OCI-LY7 (cell line): ENCODE data around the gene CNDP1. TPM values are rescaled to one million over a fixed set of nuclear protein-coding genes. Genes with fewer than 3 reads are reported as not detected.

Source experiments
- BruUV-seq: library from RNA; stranded (reverse); fragments of 400-500 nt; replicated peaks from 2 replicates; lab custom pipeline; 2021; lab: Mats Ljungman, UMichigan
- CTCF ChIA-PET: fragments of 300-600 bp; sonication (Branson Sonifier 250); formaldehyde crosslinking; loops from one replicate; lab custom pipeline; 2022; ENCODE audit warnings: antibody characterized with exemption; ENCODE audit not compliant: unreplicated experiment; lab: Charles Lee
- POLR2A ChIA-PET: fragments of 300-600 bp; sonication (Branson Sonifier 250); formaldehyde crosslinking; loops from one replicate; lab custom pipeline; 2022; ENCODE audit warnings: antibody characterized with exemption; lab: Charles Lee
- DNase-seq: peaks from one replicate; pipeline ENCODE4 v3.0.0-alpha.2; 2015; ENCODE audit warnings: low spot score
- H2AFZ ChIP-seq: fragments of 200-600 bp; sonication (generic), shearing (Covaris generic); 2 replicates; pipeline ENCODE4 v1.6.1; 2014; ENCODE audit warnings: mild to moderate bottlenecking, antibody characterized with exemption, low read length, moderate library complexity
- H3K27ac ChIP-seq: fragments of 200-600 bp; sonication (generic); 2 replicates; pipeline ENCODE4 v1.5.1; 2014; ENCODE audit warnings: mixed run types, low read depth, mild to moderate bottlenecking, moderate library complexity, low read length, inconsistent platforms; ENCODE audit not compliant: poor library complexity, severe bottlenecking
- H3K36me3 ChIP-seq: fragments of 200-600 bp; sonication (generic); 2 replicates; pipeline ENCODE4 v1.6.1; 2014; ENCODE audit warnings: mild to moderate bottlenecking, antibody characterized with exemption, low read length, moderate library complexity, mixed read lengths; ENCODE audit not compliant: insufficient read depth
- H3K4me1 ChIP-seq: fragments of 200-600 bp; sonication (generic); 2 replicates; pipeline ENCODE4 v1.5.1; 2014; ENCODE audit warnings: mild to moderate bottlenecking, low read length; ENCODE audit not compliant: insufficient read depth, poor library complexity, severe bottlenecking
- H3K4me2 ChIP-seq: fragments of 200-600 bp; sonication (generic); 2 replicates; pipeline ENCODE4 v1.6.1; 2014; ENCODE audit warnings: mild to moderate bottlenecking, low read length
- H3K4me3 ChIP-seq: fragments of 200-600 bp; sonication (generic); 2 replicates; pipeline ENCODE4 v1.5.1; 2014; ENCODE audit warnings: mild to moderate bottlenecking, low read depth, low read length; ENCODE audit not compliant: poor library complexity, severe bottlenecking
- H3K79me2 ChIP-seq: fragments of 200-600 bp; sonication (generic); 2 replicates; pipeline ENCODE4 v1.6.1; 2016; ENCODE audit warnings: low read depth, mild to moderate bottlenecking, low read length, moderate library complexity, mixed read lengths; ENCODE audit not compliant: insufficient read depth
- H3K9me2 ChIP-seq: fragments of 200-600 bp; sonication (generic); 2 replicates; pipeline ENCODE4 v1.6.1; 2016; ENCODE audit warnings: mild to moderate bottlenecking, low read length, mixed read lengths; ENCODE audit not compliant: insufficient read depth
- H3K9me3 ChIP-seq: fragments of 200-600 bp; sonication (generic); 2 replicates; pipeline ENCODE4 v1.6.1; 2014; ENCODE audit warnings: mild to moderate bottlenecking, mixed run types, low read length, mixed read lengths
- H4K20me1 ChIP-seq: fragments of 200-600 bp; sonication (generic); 2 replicates; pipeline ENCODE4 v1.6.1; 2014; ENCODE audit warnings: mild to moderate bottlenecking, antibody characterized with exemption, low read length, moderate library complexity, mixed read lengths; ENCODE audit not compliant: insufficient read depth
- CTCF ChIP-seq: fragments of 200-600 bp; sonication (generic); conservative IDR thresholded peaks from 2 replicates; pipeline ENCODE4 v1.5.1; 2014; ENCODE audit warnings: mild to moderate bottlenecking, antibody characterized with exemption, low read length, moderate library complexity, mixed read lengths
- EZH2phosphoT487 ChIP-seq: fragments of 200-600 bp; sonication (generic); IDR thresholded peaks from 2 replicates; pipeline ENCODE4 v1.6.1; 2018; ENCODE audit warnings: low read depth, borderline replicate concordance, mild to moderate bottlenecking, mixed run types, antibody characterized with exemption, low read length, moderate library complexity, mixed read lengths
- intact Hi-C: fragments of 100-400 bp; cut with micrococcal nuclease; formaldehyde crosslinking; loops from one replicate; pipeline ENCODE4 v1.10.0; 2022; ENCODE audit not compliant: unreplicated experiment
- total RNA-seq, 2 experiments: library from RNA; depleted of rRNA in 1 of 2; stranded (reverse); fragments of >200 nt in 1 of 2; shearing (Covaris generic) in 1 of 2; gene quantifications; 2 replicates each; pipeline ENCODE4 v1.2.3, GENCODE V29; 2014 to 2022

The CNDP1 gene
- total RNA-seq, 2 experiments from 2014 or later, result not detected

GRCh38 chr18:74517236-74517630, 17.1 kb upstream of the CNDP1 start:
- Histone ChIP-seq H3K79me2 (no peaks in the 10 kb centered on the region), H3K9me3 (no peaks in the 10 kb centered on the region), H2AFZ (no peak overlapping the region), H3K27ac (no peak overlapping the region), H4K20me1 (no peaks in the 10 kb centered on the region), H3K4me1 (no peaks in the 10 kb centered on the region), H3K36me3 (peaks cover 37% of the 10 kb centered on the region), H3K4me3 (no peak overlapping the region), H3K9me2 (no peaks in the 10 kb centered on the region), H3K4me2 (no peak overlapping the region)
- POLR2A ChIA-PET, result no interaction called here
- TF ChIP-seq CTCF, result no peak
- TF ChIP-seq EZH2phosphoT487, result no peak
- no TSS peak for BruUV-seq
- CTCF ChIA-PET, result no interaction called here
- DNase-seq, result no peak
- intact Hi-C loops, result no loop called here

- ChIA-PET CTCF (no interaction called here), POLR2A (no interaction called here)
- Histone ChIP-seq H3K27ac (no peak overlapping the region), H3K4me2 (no peak overlapping the region), H3K9me3 (no peaks in the 10 kb centered on the region), H3K9me2 (no peaks in the 10 kb centered on the region), H3K4me3 (no peak overlapping the region), H4K20me1 (no peaks in the 10 kb centered on the region), H3K4me1 (no peaks in the 10 kb centered on the region), H3K79me2 (no peaks in the 10 kb centered on the region), H3K36me3 (peaks cover 29% of the 10 kb centered on the region; the same call in 1 of the 2 replicates), H2AFZ (no peak overlapping the region)
- BruUV-seq, result no TSS peak
- DNase-seq, result no peak
- intact Hi-C loops, result no loop called here
- no peak for TF ChIP-seq EZH2phosphoT487
- no peak for TF ChIP-seq CTCF
Measured at GRCh38 chr18:74518456-74519295, 15.6 kb upstream of the CNDP1 start.
